Activated CD4-positive, CD25-positive, alpha-beta regulatory T cell treated with anti-CD3 and anti-CD28 coated beads, Interleukin-2, amount 50 U/mL, for 16 hours (primary cell): ENCODE results near the gene LTBP2.
"Not testable (repeated sequence)": the region's sequence is repeated elsewhere in the genome, so short reads cannot be mapped to it uniquely, and the experiment has no call there.

ENCODE experiments used
- DNase-seq: peaks from one replicate; pipeline ENCODE4 v3.0.0-alpha.2; 2020; ENCODE audit warnings: low read depth, low spot score

Gene LTBP2

GRCh38 chr14:74483321-74483720 lies 128.7 kb downstream of the LTBP2 start:
- no peak for DNase-seq

GRCh38 chr14:74482571-74482970 lies 129.5 kb downstream of the LTBP2 start:
- no peak for DNase-seq

GRCh38 chr14:74480046-74480445 lies 132.0 kb downstream of the LTBP2 start:
- DNase-seq, result no peak

- no peak for DNase-seq
Observed at GRCh38 chr14:74478996-74479635, 132.9 kb downstream of the LTBP2 start.

GRCh38 chr14:74476607-74477006 lies 135.4 kb downstream of the LTBP2 start:
- DNase-seq, result no peak

- DNase-seq, result no peak
Observed at GRCh38 chr14:74476107-74476506, 135.9 kb downstream of the LTBP2 start.

- DNase-seq, result no peak
Observed at GRCh38 chr14:74475678-74476077, 136.4 kb downstream of the LTBP2 start.

GRCh38 chr14:74474376-74474775 lies 137.7 kb downstream of the LTBP2 start:
- DNase-seq, result no peak

GRCh38 chr14:74472601-74473000 lies 139.4 kb downstream of the LTBP2 start:
- DNase-seq, result no peak

GRCh38 chr14:74469548-74470518 lies 142.2 kb downstream of the LTBP2 start:
- DNase-seq, result no peak

GRCh38 chr14:74468513-74468912 lies 143.5 kb downstream of the LTBP2 start:
- DNase-seq, result no peak

GRCh38 chr14:74465335-74465734 lies 146.7 kb downstream of the LTBP2 start:
- no peak for DNase-seq

- no peak for DNase-seq
Observed at GRCh38 chr14:74464785-74465184, 147.3 kb downstream of the LTBP2 start.

- DNase-seq, result no peak
Observed at GRCh38 chr14:74463697-74464096, 148.3 kb downstream of the LTBP2 start.

GRCh38 chr14:74462993-74463392 lies 149.0 kb downstream of the LTBP2 start:
- DNase-seq, result no peak

- DNase-seq, result no peak
Observed at GRCh38 chr14:74459976-74460375, 152.1 kb downstream of the LTBP2 start.

- DNase-seq, result peak; percentile 5
Observed at GRCh38 chr14:74459289-74459946, 152.6 kb downstream of the LTBP2 start.

GRCh38 chr14:74457565-74457895 lies 154.5 kb downstream of the LTBP2 start:
- DNase-seq, result no peak

GRCh38 chr14:74456684-74457564 lies 155.1 kb downstream of the LTBP2 start:
- no peak for DNase-seq

GRCh38 chr14:74454397-74454796 lies 157.6 kb downstream of the LTBP2 start:
- not testable (repeated sequence) for DNase-seq
